ENCODE measurements around the gene MT1H. TPM values are rescaled to one million over a fixed set of nuclear protein-coding genes. Genes with fewer than 3 reads are reported as not detected.

MT1H gene
- polyA plus RNA-seq, 1 donor (not counting 4 experiments of a cell fraction or from before 2014, with no cell fraction given): 0.79 TPM

- dilution Hi-C loops (cut with MboI; ENCODE audit: extremely low pct_ligation_motif_present, low sequenced_read_pairs): no loop called here
- Histone ChIP-seq H2AFZ (ENCODE audit: control insufficient read depth, low read length) (no peak overlapping the region), H3K27me3 (ENCODE audit: control insufficient read depth, extremely low read depth, insufficient read depth, low read length) (peaks cover 12% of the 10 kb centered on the region), H3K79me2 (ENCODE audit: control insufficient read depth, insufficient read depth, low read length) (no peaks in the 10 kb centered on the region), H3K4me2 (ENCODE audit: control insufficient read depth, extremely low read depth, insufficient read depth, low read depth, low read length) (peak overlapping the region; percentile 14), H3K9me3 (ENCODE audit: control insufficient read depth, low read depth, low read length) (no peaks in the 10 kb centered on the region), H3K27ac (ENCODE audit: control insufficient read depth, insufficient read depth, low read length) (no peak overlapping the region), H4K20me1 (ENCODE audit: control insufficient read depth, extremely low read depth, insufficient read depth, low read length) (no peaks in the 10 kb centered on the region), H3K4me1 (ENCODE audit: control insufficient read depth, extremely low read depth, insufficient read depth, low read length) (peaks cover 4% of the 10 kb centered on the region), H3K9ac (ENCODE audit: control insufficient read depth, extremely low read depth, insufficient read depth, low read length) (no peak overlapping the region), H3K4me3 (ENCODE audit: control insufficient read depth in 2 of 3, extremely low read depth in 1 of 3, insufficient read depth in 2 of 3, low read depth in 1 of 3, low read length in 3 of 3) (no peak overlapping the region), H3K9me1 (ENCODE audit: control insufficient read depth, extremely low read depth, insufficient read depth, low read length) (no peaks in the 10 kb centered on the region), H3K36me3 (ENCODE audit: control insufficient read depth in 2 of 2, extremely low read depth in 1 of 2, insufficient read depth in 2 of 2, low read length in 2 of 2) (no peaks in the 10 kb centered on the region)
- peak; percentile 46 for FAIRE-seq
- TF ChIP-seq CTCF (optimal IDR thresholded peaks at IDR 0.05 in 1 of 3, IDR thresholded peaks at IDR 0.05 in 1 of 3, conservative IDR thresholded peaks at IDR 0.05 in 1 of 3; ENCODE audit: extremely low read depth in 1 of 3, insufficient read depth in 2 of 3, low read length in 3 of 3) (peak; percentile 36 to 57 (median 47)), EZH2 (IDR thresholded peaks at IDR 0.05; ENCODE audit: low read length) (no peak)
- no peak for DNase-seq (ENCODE audit: low read depth, low spot score)
These were observed 26.4 kb upstream of the MT1H start for GRCh38 chr16:56643080-56643778.

- dilution Hi-C loops (cut with MboI; ENCODE audit: extremely low pct_ligation_motif_present, low sequenced_read_pairs): no loop called here
- no peak overlapping the region for H2AFZ ChIP-seq (ENCODE audit: control insufficient read depth, low read length)
- peaks cover 4% of the 10 kb centered on the region for H3K4me1 ChIP-seq (ENCODE audit: control insufficient read depth, extremely low read depth, insufficient read depth, low read length)
- no peaks in the 10 kb centered on the region for H4K20me1 ChIP-seq (ENCODE audit: control insufficient read depth, extremely low read depth, insufficient read depth, low read length)
- no peak overlapping the region for H3K9ac ChIP-seq (ENCODE audit: control insufficient read depth, extremely low read depth, insufficient read depth, low read length)
- no peak overlapping the region for H3K4me3 ChIP-seq (ENCODE audit: control insufficient read depth in 2 of 3, extremely low read depth in 1 of 3, insufficient read depth in 2 of 3, low read depth in 1 of 3, low read length in 3 of 3)
- no peaks in the 10 kb centered on the region for H3K9me1 ChIP-seq (ENCODE audit: control insufficient read depth, extremely low read depth, insufficient read depth, low read length)
- peak overlapping the region; percentile 14 for H3K4me2 ChIP-seq (ENCODE audit: control insufficient read depth, extremely low read depth, insufficient read depth, low read depth, low read length)
- peaks cover 6% of the 10 kb centered on the region for H3K27me3 ChIP-seq (ENCODE audit: control insufficient read depth, extremely low read depth, insufficient read depth, low read length)
- FAIRE-seq (no peak), DNase-seq (ENCODE audit: low read depth, low spot score) (no peak)
- H3K79me2 ChIP-seq (ENCODE audit: control insufficient read depth, insufficient read depth, low read length): no peaks in the 10 kb centered on the region
- H3K36me3 ChIP-seq (ENCODE audit: control insufficient read depth in 2 of 2, extremely low read depth in 1 of 2, insufficient read depth in 2 of 2, low read length in 2 of 2): no peaks in the 10 kb centered on the region
- no peaks in the 10 kb centered on the region for H3K9me3 ChIP-seq (ENCODE audit: control insufficient read depth, low read depth, low read length)
- H3K27ac ChIP-seq (ENCODE audit: control insufficient read depth, insufficient read depth, low read length): no peak overlapping the region
- no peak for TF ChIP-seq CTCF (optimal IDR thresholded peaks at IDR 0.05 in 1 of 3, IDR thresholded peaks at IDR 0.05 in 1 of 3, conservative IDR thresholded peaks at IDR 0.05 in 1 of 3; ENCODE audit: extremely low read depth in 1 of 3, insufficient read depth in 2 of 3, low read length in 3 of 3)
- no peak for TF ChIP-seq EZH2 (IDR thresholded peaks at IDR 0.05; ENCODE audit: low read length)
These were observed 25.8 kb upstream of the MT1H start for GRCh38 chr16:56643833-56644232.
